ENCODE results near the gene BAZ1B.

Gene BAZ1B

DNA sequence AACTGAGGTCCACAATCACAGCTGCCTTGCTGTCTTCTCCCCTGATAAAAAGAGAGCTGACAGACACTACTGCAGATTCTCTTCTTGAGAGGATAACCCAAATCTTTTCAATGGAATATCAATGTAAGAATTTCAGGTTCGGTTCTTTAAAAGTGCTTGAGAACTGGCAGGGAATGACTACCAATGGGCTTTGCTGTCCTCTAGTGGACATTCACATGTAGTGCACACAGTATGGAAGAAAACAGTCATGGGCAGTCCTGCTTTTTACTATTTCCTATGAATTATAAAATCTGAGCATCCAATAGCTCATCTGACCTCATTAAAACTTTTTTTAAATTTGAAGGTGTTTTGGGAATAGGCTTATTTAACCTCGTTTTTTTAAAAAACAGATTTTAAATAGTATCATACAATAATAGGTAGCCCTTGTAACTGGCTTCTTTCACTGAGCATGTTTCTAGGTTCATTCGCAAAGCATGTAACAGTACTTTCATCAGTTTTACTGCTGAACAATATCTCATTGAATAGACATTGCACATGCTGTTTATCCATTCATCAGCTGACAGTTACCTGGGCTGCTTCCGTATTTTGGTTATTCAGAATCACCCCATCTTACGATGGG, 70.2 kb downstream of the BAZ1B start:
- no peak overlapping the region for H3K27ac ChIP-seq

DNA sequence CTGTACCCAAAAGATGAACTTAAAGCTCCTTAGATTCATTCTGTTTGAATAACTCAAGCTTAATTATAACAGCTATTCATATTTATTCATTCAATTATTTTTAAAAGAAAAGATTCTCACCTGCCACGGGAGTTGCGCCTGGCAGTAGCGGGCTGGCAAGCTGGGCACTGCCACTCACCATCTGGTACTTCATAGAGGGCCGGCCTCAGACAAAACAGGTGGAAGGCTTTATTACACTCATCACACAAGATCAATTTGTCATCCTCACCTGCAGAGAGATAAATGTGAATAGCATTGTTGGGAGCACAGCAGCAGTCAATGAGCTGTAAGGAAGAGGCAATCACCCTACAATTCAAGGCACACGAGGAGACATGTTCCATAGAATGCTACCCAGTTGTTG, 72.7 kb downstream of the BAZ1B start:
- H3K27ac ChIP-seq = no peak overlapping the region
- H3K4me3 ChIP-seq = no peak overlapping the region

More for the DNA sequence above, 70.2 kb downstream of the BAZ1B start:
- no peak overlapping the region for H3K4me3 ChIP-seq

DNA sequence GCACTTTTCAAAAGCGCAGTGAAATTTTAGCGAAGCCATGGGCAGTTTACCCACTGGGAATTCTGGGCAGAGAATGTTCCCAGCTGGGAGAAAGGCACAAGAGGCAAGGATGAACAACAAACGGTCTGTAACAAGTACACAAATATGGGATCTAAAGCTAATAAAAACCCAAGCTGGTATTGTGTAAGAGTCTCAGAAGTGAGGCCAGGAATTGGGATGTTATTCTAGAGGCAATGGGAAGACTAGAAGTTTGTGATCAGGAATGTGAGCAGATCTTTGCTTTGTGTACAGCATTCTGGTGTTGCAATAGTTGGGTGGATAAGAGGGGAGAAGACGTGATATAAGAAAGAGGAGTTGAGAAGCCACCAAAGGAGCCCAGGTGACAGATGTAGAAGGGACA, 73.5 kb downstream of the BAZ1B start:
- H3K27ac ChIP-seq = no peak overlapping the region

DNA sequence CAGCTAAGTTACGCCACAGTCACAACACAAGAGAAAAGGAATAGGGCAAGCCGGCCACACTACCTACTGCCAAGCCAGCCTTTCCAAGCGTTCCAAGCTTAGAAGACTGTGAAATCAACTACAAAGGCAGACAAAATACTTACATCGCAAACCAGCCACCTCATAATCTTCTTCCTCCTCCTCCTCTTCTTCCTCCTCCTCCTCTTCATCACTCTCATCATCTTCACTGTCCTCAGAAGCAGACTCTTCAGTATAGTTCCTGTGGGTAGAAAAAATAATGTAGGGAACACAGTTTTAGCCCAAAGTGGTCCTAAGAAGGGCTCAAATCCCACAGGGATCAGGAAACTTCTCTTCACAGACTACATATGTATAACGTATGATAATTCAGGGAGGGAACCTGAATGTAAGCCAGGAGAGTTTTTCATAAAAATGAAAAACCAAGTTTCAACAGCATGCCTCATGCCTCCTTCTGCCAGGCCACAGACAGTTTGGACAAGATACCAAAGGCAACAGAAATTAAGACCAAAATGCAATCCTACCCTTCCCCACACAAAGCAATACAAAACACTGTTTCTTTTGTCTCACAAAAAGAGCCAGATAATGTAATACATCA, 74.9 kb downstream of the BAZ1B start:
- Histone ChIP-seq H3K27ac (no peak overlapping the region), H3K4me3 (no peak overlapping the region)

More for the DNA sequence above, 73.5 kb downstream of the BAZ1B start:
- no peak overlapping the region for H3K4me3 ChIP-seq

DNA sequence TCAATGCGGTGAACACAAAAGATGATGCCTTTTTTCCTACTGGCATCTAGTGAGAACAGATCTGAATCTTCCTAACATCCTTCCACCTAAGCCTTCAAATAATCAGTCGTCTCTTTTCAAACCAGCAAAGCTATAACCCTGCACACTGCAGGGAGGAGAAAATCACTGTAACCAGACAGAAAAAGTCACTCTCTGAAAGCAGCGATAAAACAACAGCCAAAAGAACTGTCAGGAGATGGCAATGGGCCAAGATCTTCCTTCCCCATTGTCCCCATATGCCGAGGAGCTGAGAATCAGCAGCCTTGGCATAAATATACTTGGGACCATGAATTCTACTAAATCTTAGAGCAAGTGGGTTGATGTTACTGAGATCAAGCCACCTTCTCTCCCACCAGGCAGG, 75.4 kb downstream of the BAZ1B start:
- Histone ChIP-seq H3K4me3 (no peak overlapping the region), H3K27ac (no peak overlapping the region)

DNA sequence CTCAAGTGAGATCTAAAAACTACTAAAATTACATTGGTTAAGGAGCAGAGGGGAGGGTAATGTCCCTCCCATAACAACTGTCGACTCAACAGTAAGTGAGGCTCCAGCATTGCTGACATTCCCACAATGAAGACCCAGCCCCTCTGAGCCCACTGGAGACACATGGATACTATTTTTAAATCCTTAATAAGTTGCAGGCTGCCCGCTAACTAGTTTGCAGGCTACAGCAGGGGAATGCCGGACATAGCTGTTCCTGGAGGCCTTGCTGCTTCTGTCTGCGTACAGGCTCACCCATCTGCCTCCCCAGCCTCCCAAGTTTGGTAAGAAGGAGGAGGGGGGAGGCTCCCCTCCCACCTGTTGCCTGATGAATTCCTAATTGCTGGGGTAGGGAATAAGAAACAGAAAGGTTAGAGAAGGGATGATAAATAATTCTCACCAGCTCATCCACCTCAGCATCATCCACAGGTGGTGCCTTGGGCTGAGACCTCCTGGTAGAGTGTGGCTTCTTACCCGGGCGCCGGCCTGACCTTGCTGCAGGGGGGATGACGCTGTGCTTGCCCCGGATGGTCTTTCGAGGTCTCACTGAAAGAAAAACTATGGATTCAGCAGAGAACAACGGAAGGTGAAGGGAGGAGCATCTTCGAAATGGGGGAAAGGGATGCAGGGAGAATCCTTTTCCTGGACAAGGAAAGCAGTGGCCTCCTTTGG, 78.4 kb downstream of the BAZ1B start:
- H3K27ac ChIP-seq = no peak overlapping the region
- H3K4me3 ChIP-seq = no peak overlapping the region

DNA sequence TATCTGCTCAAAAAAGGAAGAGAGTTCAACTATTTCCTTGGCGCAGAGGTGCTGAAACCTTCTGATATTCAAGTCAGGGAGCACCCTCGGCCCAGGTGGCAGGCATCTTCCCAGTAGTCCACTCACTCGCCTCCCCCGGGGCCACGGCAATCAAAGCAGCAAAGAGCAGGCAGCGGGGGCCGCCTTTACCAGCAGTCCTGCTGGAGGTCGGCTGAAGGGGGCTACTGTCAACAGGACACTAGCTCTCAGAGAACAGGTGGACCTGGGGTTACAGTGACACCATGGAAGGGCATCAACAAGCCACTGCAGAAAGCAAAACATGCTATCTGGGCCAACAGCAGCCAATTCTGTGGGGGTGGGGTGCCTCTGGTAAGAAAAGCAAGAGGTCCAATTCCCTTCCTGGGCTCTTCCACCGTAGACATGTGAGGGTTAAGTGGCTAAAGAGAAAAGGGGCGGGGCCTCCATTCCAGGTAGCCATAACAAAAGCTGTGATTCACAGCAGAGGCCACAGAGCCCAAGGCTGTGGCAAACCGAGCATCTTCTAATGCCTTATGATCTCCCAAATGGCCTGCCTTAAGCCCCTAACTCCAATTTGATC, 79.1 kb downstream of the BAZ1B start:
- Histone ChIP-seq H3K4me3 (no peak overlapping the region), H3K27ac (no peak overlapping the region)

DNA sequence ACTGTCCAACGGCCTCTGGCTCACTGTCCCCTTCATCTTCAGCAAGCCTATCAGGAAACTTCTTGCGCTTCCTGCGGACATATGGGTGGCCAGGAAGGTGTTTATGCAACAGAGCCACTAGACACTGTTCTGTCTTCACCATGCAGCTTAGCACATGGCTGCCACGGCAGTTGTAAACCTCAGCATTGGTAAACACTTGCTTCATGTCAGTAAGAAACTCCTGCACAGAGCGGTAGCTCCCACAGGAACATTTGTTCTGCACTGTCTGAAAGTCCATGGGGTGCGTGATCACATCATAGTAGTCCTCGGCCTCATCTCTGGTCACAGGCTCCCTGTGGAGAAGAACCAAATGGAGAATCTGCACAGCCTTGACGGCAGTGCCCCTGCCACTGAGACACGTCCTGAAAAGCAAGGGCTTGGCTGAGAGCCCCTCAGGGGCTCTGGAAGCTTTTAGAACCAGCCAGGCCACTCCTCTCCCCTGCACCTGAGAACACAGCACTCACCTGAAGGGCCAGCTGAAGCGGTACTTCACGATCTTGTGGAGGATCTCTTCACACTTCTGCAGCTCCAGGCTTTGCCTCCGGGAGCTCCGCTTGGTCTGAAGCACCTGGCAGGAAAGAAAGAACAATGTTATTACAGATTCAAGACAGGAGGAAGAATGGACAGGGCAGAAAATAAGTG, 79.7 kb downstream of the BAZ1B start:
- Histone ChIP-seq H3K4me3 (no peak overlapping the region), H3K27ac (no peak overlapping the region)

DNA sequence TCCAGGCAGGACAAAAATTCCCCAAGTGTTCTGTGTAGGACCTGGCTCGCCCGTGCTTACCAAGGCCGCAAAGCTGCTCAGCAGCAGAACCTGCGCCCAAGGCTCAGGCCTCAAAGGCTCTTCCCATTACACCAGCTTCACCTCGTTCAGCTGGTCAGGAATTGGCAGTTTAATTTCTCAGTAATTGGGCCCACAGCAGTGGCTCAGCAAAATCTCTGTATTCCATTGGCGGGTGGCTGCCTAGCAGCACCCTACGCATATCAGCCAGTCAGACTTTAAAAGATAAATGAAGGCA, 82.7 kb downstream of the BAZ1B start:
- Histone ChIP-seq H3K4me3 (no peak overlapping the region), H3K27ac (no peak overlapping the region)

DNA sequence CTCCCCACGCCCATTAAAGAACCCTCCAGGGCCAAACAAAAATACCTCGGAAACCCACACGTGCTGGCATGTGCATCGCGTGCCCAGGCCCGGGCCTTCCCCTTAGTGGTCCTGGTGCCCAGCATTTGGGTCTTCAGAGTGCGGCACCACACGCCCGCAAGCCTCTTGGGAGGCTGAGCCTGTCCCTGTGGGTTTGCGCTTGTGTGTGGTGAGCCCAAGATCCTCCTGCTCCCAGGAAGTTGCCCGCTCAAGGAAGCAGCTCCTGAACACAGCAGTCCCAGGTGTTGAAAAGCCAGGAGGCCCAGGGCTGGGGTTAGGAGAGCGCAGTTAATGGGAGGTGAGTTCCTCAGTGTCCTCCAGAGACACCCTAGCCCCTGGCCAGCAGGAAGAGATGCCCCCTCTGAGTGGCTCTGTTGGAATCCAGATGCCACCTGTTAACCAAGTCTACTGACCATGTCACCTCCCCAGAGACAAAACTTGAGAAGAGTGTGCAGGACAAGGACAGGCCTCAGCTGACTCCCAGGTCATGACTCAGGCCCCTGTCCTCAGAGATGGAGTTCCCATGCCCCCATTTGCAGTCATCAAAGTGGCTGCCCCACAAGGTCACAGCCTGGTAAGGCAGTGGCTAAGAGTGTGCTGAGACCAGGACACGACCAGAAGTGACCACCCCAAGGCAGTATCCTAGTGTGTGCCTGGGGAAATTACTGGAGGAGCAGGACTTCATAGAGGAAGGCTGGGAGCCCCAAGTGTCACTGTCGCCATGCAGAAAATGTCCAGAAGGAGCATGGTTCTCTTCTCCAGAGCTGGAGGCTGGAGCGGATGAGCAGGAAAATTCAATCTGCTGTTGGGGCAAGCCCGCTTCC, 83.3 kb downstream of the BAZ1B start:
- Histone ChIP-seq H3K4me3 (no peak overlapping the region), H3K27ac (peak overlapping the region in 1 of 21 experiments; percentile 45)

DNA sequence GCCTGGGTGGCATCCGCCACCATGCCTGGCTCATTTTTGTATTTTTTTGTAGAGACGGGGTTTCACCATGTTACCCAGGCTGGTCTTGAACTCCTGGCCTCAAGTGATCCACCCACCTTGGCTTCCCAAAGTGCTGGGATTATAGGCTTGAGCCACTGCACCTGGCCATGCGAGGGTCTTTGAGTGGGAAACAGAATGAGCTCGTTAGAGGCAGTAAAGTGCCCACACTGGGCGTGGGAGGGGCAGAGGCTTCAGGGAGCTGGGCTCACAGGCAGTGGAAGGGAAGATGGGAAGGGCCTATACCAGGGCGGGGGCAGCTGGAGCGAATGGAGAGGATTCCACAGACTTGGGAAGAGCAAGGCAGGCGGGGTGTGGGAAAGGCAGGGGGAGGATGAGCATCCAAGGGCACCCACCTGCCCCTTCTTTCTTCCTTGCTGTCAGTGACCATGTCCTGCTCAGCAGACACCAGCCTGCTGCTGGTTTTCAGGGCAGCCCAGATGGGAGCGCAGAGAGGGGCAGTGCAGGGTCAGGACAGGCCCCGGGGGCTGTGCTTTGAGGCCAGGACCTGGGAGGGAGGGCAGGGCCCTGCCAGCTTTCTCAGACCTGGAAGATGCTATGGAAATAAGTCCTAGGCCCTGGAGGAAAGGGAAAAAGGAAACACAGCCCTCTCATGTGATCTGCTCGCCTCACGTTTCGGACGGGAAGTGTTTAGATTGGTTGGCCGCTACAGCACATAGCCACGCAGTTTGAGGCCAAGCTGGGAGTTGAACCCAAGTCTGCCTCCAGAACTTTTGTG, 84.3 kb downstream of the BAZ1B start:
- H3K4me3 ChIP-seq = no peak overlapping the region
- H3K27ac ChIP-seq = peak overlapping the region in 1 of 21 experiments; percentile 45

DNA sequence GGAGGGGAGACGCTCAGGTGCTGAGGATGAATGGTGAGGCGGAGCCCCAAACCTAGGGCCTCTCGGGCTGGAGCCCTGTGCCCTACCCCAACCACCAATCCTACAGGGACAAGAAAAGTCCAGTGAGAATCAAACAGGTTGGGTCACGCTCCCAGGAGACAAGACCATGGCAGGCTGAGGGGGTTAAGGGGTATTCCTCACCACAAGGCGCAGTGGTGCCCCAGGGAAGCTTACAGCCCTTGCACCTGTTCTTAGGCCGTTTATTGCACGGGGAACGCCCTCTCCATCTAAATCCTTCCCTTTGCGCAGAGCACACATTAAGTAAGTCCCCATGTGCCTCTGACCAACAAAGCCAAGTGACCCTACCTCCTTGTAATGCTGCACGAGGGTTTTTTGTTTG, 85.0 kb downstream of the BAZ1B start:
- Histone ChIP-seq H3K27ac (no peak overlapping the region), H3K4me3 (no peak overlapping the region)

DNA sequence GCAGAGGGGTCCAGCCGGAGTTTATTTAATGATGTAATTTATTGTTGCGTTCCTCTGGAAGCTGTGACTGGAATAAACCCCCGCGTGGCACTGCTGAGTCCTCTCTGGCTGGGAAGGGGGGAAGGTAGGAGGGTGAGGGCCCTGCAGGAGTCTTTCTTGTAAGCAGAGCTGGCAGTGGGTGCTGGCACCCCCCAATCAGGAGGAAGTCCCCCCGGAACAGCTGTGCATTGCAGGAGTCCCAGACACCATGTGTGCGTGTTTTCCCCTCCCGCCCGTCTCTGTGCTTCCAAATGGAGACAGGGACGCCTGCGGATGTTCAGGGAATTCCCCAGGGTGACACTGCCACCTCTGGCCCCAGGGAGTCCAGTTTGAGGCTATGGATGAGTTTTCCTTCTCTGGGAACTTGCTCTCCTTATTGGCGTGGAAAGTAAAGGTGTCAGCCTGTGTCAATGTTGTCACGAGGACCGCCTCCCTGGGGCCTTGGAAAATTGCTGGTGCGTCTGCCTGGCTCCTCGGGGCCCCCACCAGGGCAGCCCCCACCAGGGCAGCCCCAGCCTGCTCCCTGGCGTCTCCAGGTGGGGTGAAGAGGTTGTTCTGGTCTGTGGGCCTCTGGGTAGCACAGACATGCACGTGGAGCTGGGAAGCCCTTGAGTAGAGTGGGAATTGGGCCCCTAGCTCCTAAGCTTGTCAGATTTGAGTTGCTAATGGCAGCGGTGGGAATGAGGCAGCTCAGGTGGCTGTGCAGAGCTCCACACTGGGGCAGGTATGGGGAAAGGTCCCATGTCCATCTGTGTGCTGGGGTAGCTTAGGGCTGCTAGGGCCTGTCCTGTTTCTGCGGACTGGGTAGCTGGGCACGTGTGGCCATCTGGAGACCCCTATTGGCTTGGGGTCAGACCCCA, 85.8 kb downstream of the BAZ1B start:
- Histone ChIP-seq H3K4me3 (no peak overlapping the region), H3K27ac (no peak overlapping the region)

DNA sequence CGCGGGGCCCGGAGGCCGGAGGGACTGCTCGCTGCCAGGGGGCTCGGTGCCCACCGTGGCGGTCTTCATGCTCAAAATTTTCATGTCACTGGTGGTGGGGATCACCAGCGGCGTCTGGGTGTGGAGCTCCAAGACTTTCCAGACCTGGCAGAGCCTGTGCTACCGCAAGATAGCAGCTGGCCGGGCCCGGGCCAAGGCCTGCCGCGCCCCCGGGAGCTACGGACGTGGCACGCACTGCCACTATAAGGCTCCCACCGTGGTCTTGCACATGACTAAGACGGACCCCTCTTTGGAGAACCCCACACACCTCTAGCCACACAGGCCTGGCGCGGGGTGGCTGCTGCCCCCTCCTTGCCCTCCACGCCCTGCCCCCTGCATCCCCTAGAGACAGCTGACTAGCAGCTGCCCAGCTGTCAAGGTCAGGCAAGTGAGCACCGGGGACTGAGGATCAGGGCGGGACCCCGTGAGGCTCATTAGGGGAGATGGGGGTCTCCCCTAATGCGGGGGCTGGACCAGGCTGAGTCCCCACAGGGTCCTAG, 86.6 kb downstream of the BAZ1B start:
- Histone ChIP-seq H3K4me3 (no peak overlapping the region), H3K27ac (no peak overlapping the region)

DNA sequence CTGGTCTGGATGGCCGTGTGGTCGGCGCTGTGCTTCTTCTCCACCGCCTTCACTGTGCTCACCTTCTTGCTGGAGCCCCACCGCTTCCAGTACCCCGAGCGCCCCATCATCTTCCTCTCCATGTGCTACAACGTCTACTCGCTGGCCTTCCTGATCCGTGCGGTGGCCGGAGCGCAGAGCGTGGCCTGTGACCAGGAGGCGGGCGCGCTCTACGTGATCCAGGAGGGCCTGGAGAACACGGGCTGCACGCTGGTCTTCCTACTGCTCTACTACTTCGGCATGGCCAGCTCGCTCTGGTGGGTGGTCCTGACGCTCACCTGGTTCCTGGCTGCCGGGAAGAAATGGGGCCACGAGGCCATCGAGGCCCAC, 87.4 kb downstream of the BAZ1B start:
- Histone ChIP-seq H3K27ac (no peak overlapping the region), H3K4me3 (no peak overlapping the region)

DNA sequence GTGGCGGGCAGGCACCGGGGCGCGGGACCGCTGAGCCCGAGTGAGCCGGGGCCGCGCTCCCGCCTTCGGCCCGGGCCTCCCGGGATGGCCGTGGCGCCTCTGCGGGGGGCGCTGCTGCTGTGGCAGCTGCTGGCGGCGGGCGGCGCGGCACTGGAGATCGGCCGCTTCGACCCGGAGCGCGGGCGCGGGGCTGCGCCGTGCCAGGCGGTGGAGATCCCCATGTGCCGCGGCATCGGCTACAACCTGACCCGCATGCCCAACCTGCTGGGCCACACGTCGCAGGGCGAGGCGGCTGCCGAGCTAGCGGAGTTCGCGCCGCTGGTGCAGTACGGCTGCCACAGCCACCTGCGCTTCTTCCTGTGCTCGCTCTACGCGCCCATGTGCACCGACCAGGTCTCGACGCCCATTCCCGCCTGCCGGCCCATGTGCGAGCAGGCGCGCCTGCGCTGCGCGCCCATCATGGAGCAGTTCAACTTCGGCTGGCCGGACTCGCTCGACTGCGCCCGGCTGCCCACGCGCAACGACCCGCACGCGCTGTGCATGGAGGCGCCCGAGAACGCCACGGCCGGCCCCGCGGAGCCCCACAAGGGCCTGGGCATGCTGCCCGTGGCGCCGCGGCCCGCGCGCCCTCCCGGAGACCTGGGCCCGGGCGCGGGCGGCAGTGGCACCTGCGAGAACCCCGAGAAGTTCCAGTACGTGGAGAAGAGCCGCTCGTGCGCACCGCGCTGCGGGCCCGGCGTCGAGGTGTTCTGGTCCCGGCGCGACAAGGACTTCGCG, 88.0 kb downstream of the BAZ1B start:
- Histone ChIP-seq H3K4me3 (peak overlapping the region in 6 of 7 experiments; percentile 15 to 50 (median 28)), H3K27ac (no peak overlapping the region)

DNA sequence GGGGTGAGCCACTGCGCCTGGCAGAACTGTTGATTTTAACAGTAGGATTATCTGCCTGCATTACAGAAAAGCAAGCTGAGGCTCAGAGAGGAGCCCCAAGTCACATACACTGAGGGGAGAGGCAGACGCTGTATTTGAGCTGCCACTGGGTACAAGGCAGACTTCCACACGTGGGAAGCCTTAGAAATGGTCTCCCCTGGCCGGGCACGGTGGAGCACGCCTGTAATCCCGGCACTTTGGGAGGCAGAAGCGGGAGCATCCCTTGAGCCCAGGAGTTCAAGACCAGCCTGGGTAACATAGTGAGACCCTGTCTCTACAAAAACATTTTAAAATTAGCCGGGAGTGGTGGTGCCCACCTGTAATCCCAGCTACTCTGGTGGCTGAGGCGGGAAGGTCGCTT, 89.4 kb downstream of the BAZ1B start:
- H3K4me3 ChIP-seq = no peak overlapping the region
- no peak overlapping the region for H3K27ac ChIP-seq
